Thyroid gland (tissue), 4 donors: ENCODE results near the gene PLEKHA7. TPM values are rescaled to one million over a fixed set of nuclear protein-coding genes. Genes with fewer than 3 reads are reported as not detected.

Source experiments
- DNase-seq, 2 donors: peaks; one replicate each; pipeline ENCODE4 v3.0.0-alpha.2; 2019
- H3K27ac ChIP-seq, 3 donors: fragments of 200-600 bp; sonication (generic); 1 replicate in 2 of 3; 2 replicates in 1 of 3; pipeline ENCODE4 v1.5.1; 2016 to 2019; ENCODE audit warnings: mild to moderate bottlenecking in 1 of 3, moderate library complexity in 1 of 3
- H3K27me3 ChIP-seq: fragments of 200-600 bp; sonication (generic); one replicate; pipeline ENCODE4 v1.5.1; 2019
- H3K36me3 ChIP-seq, 2 donors: fragments of 200-600 bp; sonication (generic); one replicate each; pipeline ENCODE4 v1.5.1; 2016 to 2019
- H3K4me1 ChIP-seq, 2 donors: fragments of 200-600 bp; sonication (generic); one replicate each; pipeline ENCODE4 v1.5.1; 2017 to 2019
- H3K4me3 ChIP-seq, 3 donors: fragments of 200-600 bp; sonication (generic); replicated peaks in 1 of 3; 1 replicate in 2 of 3; 2 replicates in 1 of 3; pipeline ENCODE4 v1.5.1; 2016; ENCODE audit warnings: mild to moderate bottlenecking in 1 of 3
- H3K9me3 ChIP-seq: fragments of 200-600 bp; sonication (generic); one replicate; pipeline ENCODE4 v1.5.1; 2017
- CTCF ChIP-seq, 6 experiments: fragments of 200-600 bp in 3 of 6; fragments of 450-650 bp in 3 of 6; sonication (generic) in 3 of 6; IDR thresholded peaks; one replicate each; pipeline ENCODE4 v1.5.1; 2016 to 2019; ENCODE audit warnings: antibody characterized with exemption in 6 of 6, mild to moderate bottlenecking in 2 of 6, inconsistent platforms in 1 of 6, moderate library complexity in 1 of 6
- POLR2A ChIP-seq, 2 donors: fragments of 450-650 bp; IDR thresholded peaks; one replicate each; pipeline ENCODE4 v1.6.1; 2017; ENCODE audit warnings: antibody characterized with exemption in 2 of 2, mild to moderate bottlenecking in 2 of 2, moderate library complexity in 1 of 2
- WGBS, 2 donors: methylation state at CpG; one replicate each; pipeline ENCODE4 v1.1.5; 2017; 5-methylcytosine and 5-hydroxymethylcytosine counted together
- intact Hi-C: fragments of 100-400 bp; cut with DNase I; formaldehyde crosslinking; loops from one replicate; pipeline ENCODE4 v1.15.1; 2023
- total RNA-seq, 4 donors: library from RNA; depleted of rRNA; stranded (reverse); fragments of >200 nt; gene quantifications; one replicate each; pipeline ENCODE4 v1.2.3, GENCODE V29; 2016

PLEKHA7 gene
- total RNA-seq, 4 donors from 2014 or later: 22.5 to 29.0 (median 23.4) TPM

- intact Hi-C loops: no loop called here
- H3K4me3 ChIP-seq: no peak overlapping the region
- no peaks in the 10 kb centered on the region for H3K9me3 ChIP-seq
- no peaks in the 10 kb centered on the region for H3K27me3 ChIP-seq
- DNase-seq: no peak
- WGBS, 2 donors: 50 to 78% methylated on average over 2 of the region's 2 CpGs
- no peak for TF ChIP-seq CTCF (IDR thresholded peaks at IDR 0.05)
- no peak for TF ChIP-seq POLR2A (IDR thresholded peaks at IDR 0.05)
- peaks cover 12 to 24% of the 10 kb centered on the region in 2 donors for H3K4me1 ChIP-seq
- H3K27ac ChIP-seq: no peak overlapping the region
- no peaks in the 10 kb centered on the region for H3K36me3 ChIP-seq
These were observed 111.3 kb downstream of the PLEKHA7 start for GRCh38 chr11:16902781-16903378.

GRCh38 chr11:16902182-16902581 lies 112.0 kb downstream of the PLEKHA7 start:
- no peak overlapping the region for H3K27ac ChIP-seq

GRCh38 chr11:16900491-16900890 lies 113.7 kb downstream of the PLEKHA7 start:
- no peak for DNase-seq
- H3K27ac ChIP-seq: no peak overlapping the region
- peaks cover 14 to 37% of the 10 kb centered on the region in 2 donors for H3K4me1 ChIP-seq
- no peaks in the 10 kb centered on the region for H3K36me3 ChIP-seq
- TF ChIP-seq POLR2A (IDR thresholded peaks at IDR 0.05): no peak
- intact Hi-C loops: no loop called here
- H3K4me3 ChIP-seq: no peak overlapping the region
- no peaks in the 10 kb centered on the region for H3K9me3 ChIP-seq
- H3K27me3 ChIP-seq: no peaks in the 10 kb centered on the region

More at GRCh38 chr11:16902182-16902581, 112.0 kb downstream of the PLEKHA7 start:
- H3K36me3 ChIP-seq: no peaks in the 10 kb centered on the region
- no peak for DNase-seq
- no peaks in the 10 kb centered on the region for H3K9me3 ChIP-seq
- WGBS, 2 donors: 82 to 94% methylated on average over 6 of the region's 6 CpGs
- no peak overlapping the region for H3K4me3 ChIP-seq
- H3K27me3 ChIP-seq: no peaks in the 10 kb centered on the region
- intact Hi-C loops: no loop called here
- TF ChIP-seq CTCF (IDR thresholded peaks at IDR 0.05) (no peak), POLR2A (IDR thresholded peaks at IDR 0.05) (no peak)
- H3K4me1 ChIP-seq: peaks cover 12 to 28% of the 10 kb centered on the region in 2 donors

GRCh38 chr11:16899708-16900303 lies 114.4 kb downstream of the PLEKHA7 start:
- TF ChIP-seq CTCF (IDR thresholded peaks at IDR 0.05) (no peak), POLR2A (IDR thresholded peaks at IDR 0.05) (no peak)
- Histone ChIP-seq H3K27ac (no peak overlapping the region), H3K36me3 (no peaks in the 10 kb centered on the region), H3K4me3 (no peak overlapping the region), H3K27me3 (no peaks in the 10 kb centered on the region), H3K4me1 (peaks cover 20 to 42% of the 10 kb centered on the region in 2 donors), H3K9me3 (no peaks in the 10 kb centered on the region)
- no peak for DNase-seq
- intact Hi-C loops: no loop called here

- Histone ChIP-seq H3K4me3 (no peak overlapping the region), H3K4me1 (peaks cover 22 to 47% of the 10 kb centered on the region in 2 donors), H3K27me3 (no peaks in the 10 kb centered on the region), H3K36me3 (no peaks in the 10 kb centered on the region), H3K9me3 (no peaks in the 10 kb centered on the region), H3K27ac (no peak overlapping the region)
- 92 to 97% methylated on average over 1 of the region's 1 CpG for WGBS, 2 donors
- intact Hi-C loops: no loop called here
- no peak for DNase-seq
- TF ChIP-seq POLR2A (IDR thresholded peaks at IDR 0.05): no peak
- no peak for TF ChIP-seq CTCF (IDR thresholded peaks at IDR 0.05)
These were observed 115.8 kb downstream of the PLEKHA7 start for GRCh38 chr11:16898274-16898985.
